PC-3 (cell line): Measurements from ENCODE around the gene RHBDD1. TPM values are rescaled to one million over a fixed set of nuclear protein-coding genes. Genes with fewer than 3 reads are reported as not detected.

Experiments used
- ATAC-seq: fragments of 200-7000 bp; cut with Tn5 transposase; 2 replicates; pipeline ENCODE4 v1.9.1; 2020; ENCODE audit warnings: mild to moderate bottlenecking, moderate library complexity
- BruUV-seq: library from RNA; stranded (reverse); fragments of 400-500 nt; replicated peaks from 2 replicates; lab custom pipeline; 2021; lab: Mats Ljungman, UMichigan
- CTCF ChIA-PET: fragments of 300-600 bp; sonication (Branson Sonifier 250); formaldehyde crosslinking; loops from one replicate; lab custom pipeline; 2022; ENCODE audit warnings: antibody characterized with exemption; lab: Charles Lee
- POLR2A ChIA-PET: fragments of 300-600 bp; sonication (Branson Sonifier 250); formaldehyde crosslinking; loops from one replicate; lab custom pipeline; 2022; ENCODE audit warnings: antibody characterized with exemption; ENCODE audit not compliant: unreplicated experiment; lab: Charles Lee
- DNase-seq: peaks from one replicate; pipeline ENCODE4 v3.0.0-alpha.2; 2015
- H2AFZ ChIP-seq: fragments of 300-600 bp; sonication (generic); 2 replicates; pipeline ENCODE4 v1.6.0; 2016; ENCODE audit warnings: antibody characterized with exemption, low read length
- H3F3A ChIP-seq: fragments of 300-600 bp; sonication (generic); one replicate; pipeline ENCODE4 v1.6.0; 2017; ENCODE audit warnings: antibody characterized with exemption, low read length, control low read depth, mild to moderate bottlenecking; ENCODE audit not compliant: unreplicated experiment
- H3K27ac ChIP-seq: fragments of 300-600 bp; sonication (generic); 2 replicates; pipeline ENCODE4 v1.5.1; 2016; ENCODE audit warnings: mild to moderate bottlenecking, low read length
- H3K27me3 ChIP-seq: fragments of 300-600 bp; sonication (generic); 2 replicates; pipeline ENCODE4 v1.6.1; 2016; ENCODE audit warnings: low read length, mixed read lengths
- H3K36me3 ChIP-seq: fragments of 300-600 bp; sonication (generic); 2 replicates; pipeline ENCODE4 v1.6.1; 2016; ENCODE audit warnings: low read depth, mixed run types, low read length, mixed read lengths
- H3K4me1 ChIP-seq: fragments of 300-600 bp; sonication (generic); 2 replicates; pipeline ENCODE4 v1.5.1; 2016; ENCODE audit warnings: low read length; ENCODE audit not compliant: insufficient read depth
- H3K4me2 ChIP-seq: fragments of 300-600 bp; sonication (generic); 2 replicates; pipeline ENCODE4 v1.6.0; 2016; ENCODE audit warnings: low read length
- H3K4me3 ChIP-seq: fragments of 300-600 bp; sonication (generic); 2 replicates; pipeline ENCODE4 v1.5.1; 2016; ENCODE audit warnings: mild to moderate bottlenecking, low read length, mixed read lengths
- H3K79me2 ChIP-seq: fragments of 300-600 bp; sonication (generic); 2 replicates; pipeline ENCODE4 v1.6.1; 2017; ENCODE audit warnings: low read length, mixed read lengths
- H3K9ac ChIP-seq: fragments of 300-600 bp; sonication (generic); 2 replicates; pipeline ENCODE4 v1.6.0; 2016; ENCODE audit warnings: mild to moderate bottlenecking, low read length
- H3K9me2 ChIP-seq: fragments of 300-600 bp; sonication (generic); replicated peaks from 2 replicates; pipeline ENCODE4 v1.6.1; 2016; ENCODE audit warnings: mixed run types, low read length, mixed read lengths
- H3K9me3 ChIP-seq: fragments of 300-600 bp; sonication (generic); 2 replicates; pipeline ENCODE4 v1.6.1; 2016; ENCODE audit warnings: low read length, mixed read lengths
- H4K20me1 ChIP-seq: fragments of 300-600 bp; sonication (generic); 2 replicates; pipeline ENCODE4 v1.6.1; 2016; ENCODE audit warnings: low read length, mixed read lengths
- EZH2 ChIP-seq: fragments of 300-600 bp; sonication (generic); IDR thresholded peaks from one replicate; pipeline ENCODE4 v1.6.1; 2017; ENCODE audit warnings: antibody characterized with exemption, mild to moderate bottlenecking, low read length; ENCODE audit not compliant: unreplicated experiment
- EZH2phosphoT487 ChIP-seq: fragments of 300-600 bp; sonication (generic); IDR thresholded peaks from 2 replicates; pipeline ENCODE4 v1.6.1; 2018; ENCODE audit warnings: mild to moderate bottlenecking, antibody characterized with exemption, low read length, borderline replicate concordance
- intact Hi-C: fragments of 100-400 bp; cut with micrococcal nuclease; formaldehyde crosslinking; loops from 2 replicates; pipeline ENCODE4 v1.9.0; 2023
- total RNA-seq: library from RNA; depleted of rRNA; stranded (reverse); fragments of >200 nt; gene quantifications from 2 replicates; pipeline ENCODE4 v1.2.3, GENCODE V29; 2014
- TF ChIP-seq, protein P1 (sequence below): fragments of 300-600 bp; sonication (generic); conservative IDR thresholded peaks from 2 replicates; pipeline ENCODE4 v1.5.1; 2017; ENCODE audit warnings: antibody characterized with exemption, low read depth, mild to moderate bottlenecking, low read length

Gene RHBDD1
- total RNA-seq, 1 experiment from 2014 or later = 9.1 TPM

DNA sequence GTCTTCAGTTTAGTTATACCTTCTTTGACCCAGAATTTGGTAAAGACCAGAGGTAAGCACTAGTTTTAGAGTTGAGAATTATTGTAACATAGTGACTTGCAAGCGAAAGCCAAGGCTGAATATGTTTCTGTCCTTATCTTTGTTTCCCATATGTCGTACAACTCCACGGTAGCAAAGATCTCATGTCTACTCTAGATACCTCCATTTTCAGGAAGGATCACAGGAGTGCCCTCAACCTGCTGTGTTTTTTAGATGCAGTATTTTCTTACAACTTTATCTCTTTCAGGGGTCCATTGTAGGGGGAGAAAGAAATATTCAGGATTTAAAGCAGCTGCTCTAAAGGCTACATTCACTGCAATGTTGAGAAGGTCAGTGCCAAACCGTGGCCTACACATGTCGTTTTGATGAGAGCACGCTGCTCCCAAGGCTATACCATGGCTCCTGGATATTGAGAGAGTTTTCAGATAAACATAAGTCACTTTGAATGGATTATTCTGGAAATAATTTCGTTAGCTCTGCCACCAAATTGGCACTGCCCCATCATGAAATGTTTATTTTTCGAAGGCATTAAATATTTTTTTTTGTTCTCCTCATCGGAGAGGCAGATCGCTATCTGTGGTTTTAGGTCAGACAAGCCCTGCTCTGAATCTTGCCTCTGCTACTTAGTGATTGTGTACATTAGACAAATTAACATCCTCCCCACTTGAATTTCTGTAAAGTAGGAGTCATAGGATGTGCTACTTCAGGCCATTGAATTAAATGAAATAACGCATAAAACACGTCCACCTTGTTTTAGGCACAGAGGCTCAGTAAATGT, 2.1 kb downstream of the RHBDD1 start:
- intact Hi-C loops = loop anchor here (1.0 to 5.0 kb wide), 2 partner anchors 31 to 74 kb away; no protein-coding TSS in a partner anchor
- 0 out of 2 replicates have a peak overlapping the region, but pooled peaks have one; percentile 3 for H2AFZ ChIP-seq
- CTCF ChIA-PET = interaction anchor here (0.8 kb wide), 1 partner anchor 147 kb away, joined by 4 read pairs; no protein-coding TSS in a partner anchor
- H3K4me3 ChIP-seq = peak overlapping the region; percentile 84; the same call in 1 of the 2 replicates
- ATAC-seq (peak; percentile 6; the same call in 1 of the 2 replicates), DNase-seq (peak; percentile 50)
- POLR2A ChIA-PET = no interaction called here
- no peaks in the 10 kb centered on the region for H3F3A ChIP-seq
- H3K79me2 ChIP-seq = peaks cover 55% of the 10 kb centered on the region
- H3K9ac ChIP-seq = no peak overlapping the region
- no peaks in the 10 kb centered on the region for H3K36me3 ChIP-seq
- peak overlapping the region; percentile 98 for H3K4me2 ChIP-seq
- TF ChIP-seq EZH2 = no peak
- no peak for TF ChIP-seq EZH2phosphoT487
- TF ChIP-seq, protein P1, sequence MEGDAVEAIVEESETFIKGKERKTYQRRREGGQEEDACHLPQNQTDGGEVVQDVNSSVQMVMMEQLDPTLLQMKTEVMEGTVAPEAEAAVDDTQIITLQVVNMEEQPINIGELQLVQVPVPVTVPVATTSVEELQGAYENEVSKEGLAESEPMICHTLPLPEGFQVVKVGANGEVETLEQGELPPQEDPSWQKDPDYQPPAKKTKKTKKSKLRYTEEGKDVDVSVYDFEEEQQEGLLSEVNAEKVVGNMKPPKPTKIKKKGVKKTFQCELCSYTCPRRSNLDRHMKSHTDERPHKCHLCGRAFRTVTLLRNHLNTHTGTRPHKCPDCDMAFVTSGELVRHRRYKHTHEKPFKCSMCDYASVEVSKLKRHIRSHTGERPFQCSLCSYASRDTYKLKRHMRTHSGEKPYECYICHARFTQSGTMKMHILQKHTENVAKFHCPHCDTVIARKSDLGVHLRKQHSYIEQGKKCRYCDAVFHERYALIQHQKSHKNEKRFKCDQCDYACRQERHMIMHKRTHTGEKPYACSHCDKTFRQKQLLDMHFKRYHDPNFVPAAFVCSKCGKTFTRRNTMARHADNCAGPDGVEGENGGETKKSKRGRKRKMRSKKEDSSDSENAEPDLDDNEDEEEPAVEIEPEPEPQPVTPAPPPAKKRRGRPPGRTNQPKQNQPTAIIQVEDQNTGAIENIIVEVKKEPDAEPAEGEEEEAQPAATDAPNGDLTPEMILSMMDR = no peak
- no peaks in the 10 kb centered on the region for H3K9me2 ChIP-seq
- no peaks in the 10 kb centered on the region for H3K9me3 ChIP-seq
- H3K4me1 ChIP-seq = peaks cover 39% of the 10 kb centered on the region
- BruUV-seq = no TSS peak
- H3K27me3 ChIP-seq = no peaks in the 10 kb centered on the region
- H3K27ac ChIP-seq = no peak overlapping the region
- H4K20me1 ChIP-seq = 0 out of 2 replicates have a peak, but pooled peaks cover 4% of the 10 kb centered on the region

DNA sequence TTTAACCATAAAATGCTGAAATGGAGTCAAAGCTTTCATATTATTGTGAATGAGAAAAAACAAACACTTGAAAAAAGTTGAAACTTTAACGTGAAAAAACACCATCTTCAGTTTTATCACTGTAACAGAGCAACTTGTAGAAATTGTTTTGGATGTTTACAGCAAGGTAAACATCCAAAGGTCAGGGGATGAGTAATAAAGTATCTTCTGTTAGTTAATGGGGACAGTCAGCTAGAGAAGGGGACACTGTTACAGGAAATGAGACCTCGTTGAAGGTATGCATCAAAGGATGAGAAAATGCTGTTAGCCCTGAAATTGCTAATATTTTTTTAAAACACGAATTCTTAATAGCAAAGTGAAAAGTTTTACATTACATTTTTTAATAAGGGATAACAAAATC, 2.9 kb downstream of the RHBDD1 start:
- no TSS peak for BruUV-seq
- intact Hi-C loops = loop anchor here (1.0 to 5.0 kb wide), 2 partner anchors 31 to 74 kb away; no protein-coding TSS in a partner anchor
- DNase-seq (peak; percentile 32), ATAC-seq (no peak)
- POLR2A ChIA-PET = no interaction called here
- H3K27ac ChIP-seq = no peak overlapping the region
- H3K4me3 ChIP-seq = peak overlapping the region; percentile 28; the same call in 1 of the 2 replicates
- H3K36me3 ChIP-seq = no peaks in the 10 kb centered on the region
- no peaks in the 10 kb centered on the region for H3K27me3 ChIP-seq
- TF ChIP-seq EZH2phosphoT487 = no peak
- TF ChIP-seq EZH2 = no peak
- TF ChIP-seq, protein P1 = no peak
- no peaks in the 10 kb centered on the region for H3K9me3 ChIP-seq
- H3K4me2 ChIP-seq = peak overlapping the region; percentile 98
- no peaks in the 10 kb centered on the region for H3K9me2 ChIP-seq
- CTCF ChIA-PET = interaction anchor here (0.8 kb wide), 1 partner anchor 147 kb away, joined by 4 read pairs; no protein-coding TSS in a partner anchor
- peaks cover 35% of the 10 kb centered on the region for H3K4me1 ChIP-seq
- no peaks in the 10 kb centered on the region for H3F3A ChIP-seq
- H4K20me1 ChIP-seq = 0 out of 2 replicates have a peak, but pooled peaks cover 3% of the 10 kb centered on the region
- H2AFZ ChIP-seq = no peak overlapping the region
- H3K9ac ChIP-seq = no peak overlapping the region
- peaks cover 48% of the 10 kb centered on the region for H3K79me2 ChIP-seq
